Parathyroid adenoma (tissue), 2 donors: ENCODE results near the gene PTPN3.

ENCODE experiments used
- H2AFZ ChIP-seq: fragments of 300-600 bp; sonication (generic); one replicate; pipeline ENCODE4 v1.7.0; 2017; ENCODE audit warnings: antibody characterized with exemption, mild to moderate bottlenecking
- H3K27ac ChIP-seq: fragments of 300-600 bp; sonication (generic); one replicate; pipeline ENCODE4 v1.7.0; 2017
- H3K27me3 ChIP-seq: fragments of 300-600 bp; sonication (generic); one replicate; pipeline ENCODE4 v1.7.0; 2017; ENCODE audit warnings: low read length; ENCODE audit not compliant: control insufficient read depth, insufficient read depth
- H3K36me3 ChIP-seq: fragments of 300-600 bp; sonication (generic); one replicate; pipeline ENCODE4 v1.7.0; 2017; ENCODE audit warnings: low read length; ENCODE audit not compliant: control insufficient read depth, insufficient read depth
- H3K4me1 ChIP-seq: fragments of 300-600 bp; sonication (generic); one replicate; pipeline ENCODE4 v1.7.0; 2017; ENCODE audit warnings: control low read depth
- H3K4me2 ChIP-seq: fragments of 300-600 bp; sonication (generic); one replicate; pipeline ENCODE4 v1.7.0; 2017; ENCODE audit warnings: low read length
- H3K4me3 ChIP-seq: fragments of 300-600 bp; sonication (generic); one replicate; pipeline ENCODE4 v1.7.0; 2017; ENCODE audit warnings: low read depth, low read length
- H3K79me2 ChIP-seq: fragments of 300-600 bp; sonication (generic); one replicate; pipeline ENCODE4 v1.7.0; 2017; ENCODE audit warnings: control low read depth
- H3K9ac ChIP-seq: fragments of 300-600 bp; sonication (generic); one replicate; pipeline ENCODE4 v1.7.0; 2017; ENCODE audit warnings: mild to moderate bottlenecking
- H3K9me3 ChIP-seq: fragments of 300-600 bp; sonication (generic); one replicate; pipeline ENCODE4 v1.7.0; 2017; ENCODE audit warnings: low read length; ENCODE audit not compliant: control insufficient read depth
- TF ChIP-seq, protein P1 (sequence below): fragments of 300-600 bp; sonication (generic); IDR thresholded peaks from one replicate; pipeline ENCODE4 v1.7.0; 2017; ENCODE audit warnings: antibody characterized with exemption, mild to moderate bottlenecking
- donor health status: primary hyperparathyroidism.

PTPN3 gene

DNA sequence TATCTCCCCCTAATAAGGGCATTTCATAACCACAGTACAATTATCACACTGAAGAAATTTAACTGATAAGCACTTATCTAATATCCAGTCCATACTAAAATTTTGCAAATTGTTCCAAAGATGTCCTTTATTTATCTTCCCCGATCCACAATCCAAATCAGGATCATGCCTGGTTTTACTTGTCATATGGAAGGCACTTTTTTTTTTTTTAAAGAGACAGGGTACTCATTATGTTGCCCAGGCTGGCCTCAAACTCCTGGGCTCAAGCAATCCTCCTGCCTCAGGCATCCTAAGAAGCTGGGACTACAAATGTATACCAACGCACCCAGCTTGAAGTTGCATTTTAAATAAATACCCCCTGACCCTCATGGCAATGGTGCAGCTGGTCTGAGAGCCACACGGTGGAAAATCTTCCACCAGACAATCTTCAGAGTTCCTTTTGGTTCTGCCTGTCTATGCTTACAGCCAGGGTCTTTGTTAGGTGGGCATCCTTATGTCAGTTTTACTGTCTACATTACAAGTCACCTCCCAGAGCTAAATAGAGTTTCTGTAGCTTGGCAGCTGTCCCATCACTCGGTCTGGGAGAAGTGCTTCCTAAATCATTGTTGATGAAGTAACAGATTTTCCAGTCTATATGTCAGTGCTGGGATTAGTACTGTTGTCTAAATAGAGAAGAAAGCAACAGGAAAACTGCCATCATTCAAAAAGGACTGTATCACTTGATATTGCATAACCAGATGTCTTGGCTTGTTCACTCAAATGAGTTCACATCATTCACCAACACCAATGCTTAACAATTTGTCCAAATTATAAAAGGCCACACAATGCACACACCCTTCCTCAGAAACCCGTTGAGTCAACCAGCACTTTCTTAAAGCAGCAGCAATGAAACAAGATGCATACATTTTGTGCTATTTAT, 26.4 kb downstream of the PTPN3 start:
- no peak overlapping the region for H3K4me3 ChIP-seq
- H3K4me1 ChIP-seq: no peaks in the 10 kb centered on the region

DNA sequence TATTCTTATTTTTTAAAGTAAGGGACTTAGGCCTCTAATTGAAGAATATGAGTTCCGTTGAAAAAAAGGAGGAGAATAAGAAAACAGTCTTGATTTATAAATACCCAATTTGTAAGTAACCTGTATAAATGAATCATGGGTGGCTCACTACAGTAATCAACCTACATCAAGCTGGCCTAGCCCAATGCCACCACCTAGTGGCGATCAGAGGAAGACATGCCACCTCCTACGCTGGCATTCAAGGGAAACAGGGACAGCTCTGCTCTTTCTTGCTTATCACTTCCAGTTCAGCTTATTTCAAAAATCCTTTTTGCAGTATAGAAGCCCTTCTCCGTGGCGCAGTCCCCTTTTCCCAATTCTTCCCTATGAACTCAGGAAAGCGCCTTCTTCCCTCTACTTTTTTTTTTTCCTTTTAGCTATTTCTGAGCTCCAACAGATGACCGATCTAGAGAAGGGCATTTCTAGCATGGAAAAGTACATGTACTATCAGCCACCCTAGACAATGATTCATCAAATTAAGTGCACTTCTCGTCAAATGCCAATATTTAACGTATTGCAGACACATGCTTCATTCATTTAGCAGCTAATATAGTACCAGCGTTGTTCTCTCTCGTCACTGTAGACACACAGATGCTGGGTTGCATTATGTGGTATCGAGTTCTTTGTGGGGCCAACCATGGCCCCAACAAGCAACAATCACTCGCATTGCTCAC, 28.3 kb downstream of the PTPN3 start:
- no peak overlapping the region for H3K4me3 ChIP-seq
- H3K4me1 ChIP-seq: no peaks in the 10 kb centered on the region
- H3K9ac ChIP-seq: no peak overlapping the region
- H3K27me3 ChIP-seq: no peaks in the 10 kb centered on the region
- H3K36me3 ChIP-seq: no peaks in the 10 kb centered on the region
- H3K4me2 ChIP-seq: no peak overlapping the region
- no peak overlapping the region for H3K27ac ChIP-seq
- no peak overlapping the region for H2AFZ ChIP-seq
- peaks cover 2% of the 10 kb centered on the region for H3K79me2 ChIP-seq
- TF ChIP-seq, protein P1, sequence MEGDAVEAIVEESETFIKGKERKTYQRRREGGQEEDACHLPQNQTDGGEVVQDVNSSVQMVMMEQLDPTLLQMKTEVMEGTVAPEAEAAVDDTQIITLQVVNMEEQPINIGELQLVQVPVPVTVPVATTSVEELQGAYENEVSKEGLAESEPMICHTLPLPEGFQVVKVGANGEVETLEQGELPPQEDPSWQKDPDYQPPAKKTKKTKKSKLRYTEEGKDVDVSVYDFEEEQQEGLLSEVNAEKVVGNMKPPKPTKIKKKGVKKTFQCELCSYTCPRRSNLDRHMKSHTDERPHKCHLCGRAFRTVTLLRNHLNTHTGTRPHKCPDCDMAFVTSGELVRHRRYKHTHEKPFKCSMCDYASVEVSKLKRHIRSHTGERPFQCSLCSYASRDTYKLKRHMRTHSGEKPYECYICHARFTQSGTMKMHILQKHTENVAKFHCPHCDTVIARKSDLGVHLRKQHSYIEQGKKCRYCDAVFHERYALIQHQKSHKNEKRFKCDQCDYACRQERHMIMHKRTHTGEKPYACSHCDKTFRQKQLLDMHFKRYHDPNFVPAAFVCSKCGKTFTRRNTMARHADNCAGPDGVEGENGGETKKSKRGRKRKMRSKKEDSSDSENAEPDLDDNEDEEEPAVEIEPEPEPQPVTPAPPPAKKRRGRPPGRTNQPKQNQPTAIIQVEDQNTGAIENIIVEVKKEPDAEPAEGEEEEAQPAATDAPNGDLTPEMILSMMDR: peak; percentile 72
- no peaks in the 10 kb centered on the region for H3K9me3 ChIP-seq

More for the DNA sequence above, 26.4 kb downstream of the PTPN3 start:
- Histone ChIP-seq H3K27ac (no peak overlapping the region), H3K27me3 (no peaks in the 10 kb centered on the region), H3K4me2 (no peak overlapping the region), H3K36me3 (no peaks in the 10 kb centered on the region), H3K79me2 (peaks cover 2% of the 10 kb centered on the region), H2AFZ (no peak overlapping the region), H3K9me3 (no peaks in the 10 kb centered on the region), H3K9ac (no peak overlapping the region)
- TF ChIP-seq, protein P1: no peak

DNA sequence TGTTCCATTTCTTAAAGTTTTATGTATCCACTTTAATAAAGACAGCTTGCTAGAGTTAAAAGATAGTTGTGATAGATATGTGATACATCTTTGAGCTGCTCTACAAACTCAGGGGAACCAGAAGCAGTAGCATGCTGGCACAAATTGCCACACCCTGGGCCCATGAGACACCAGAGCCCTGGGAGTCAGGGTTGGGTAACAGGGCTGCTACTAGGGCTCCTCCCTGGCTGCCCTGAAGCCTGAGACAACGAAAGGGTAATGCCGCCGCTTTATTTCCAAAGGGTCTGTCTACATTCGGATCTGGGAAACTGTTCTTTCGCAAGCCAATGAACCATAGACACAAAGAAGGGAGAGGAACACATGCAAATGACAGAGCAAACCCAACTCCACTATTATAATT, 29.2 kb downstream of the PTPN3 start:
- no peak overlapping the region for H2AFZ ChIP-seq
- TF ChIP-seq, protein P1: no peak

DNA sequence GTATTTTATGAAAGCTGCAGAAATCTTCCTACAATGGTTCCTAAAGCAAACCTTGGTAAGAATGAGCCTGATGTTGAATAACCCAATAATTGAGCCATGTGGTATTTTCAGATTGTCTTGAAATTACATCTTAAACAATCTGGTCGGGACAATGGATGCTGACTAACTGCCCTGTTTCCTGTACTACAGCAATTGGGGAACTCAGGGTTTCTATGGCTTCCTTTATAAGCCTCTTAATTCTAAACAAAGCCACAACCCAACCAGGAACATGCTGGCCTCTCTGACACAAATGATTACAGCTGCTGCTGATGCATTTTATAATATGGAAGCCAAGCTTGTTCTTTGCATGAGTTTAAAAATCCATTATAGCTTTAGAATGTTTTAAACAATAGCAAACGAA, 30.2 kb downstream of the PTPN3 start:
- H3K9me3 ChIP-seq: no peaks in the 10 kb centered on the region
- H2AFZ ChIP-seq: no peak overlapping the region
- H3K4me3 ChIP-seq: no peak overlapping the region
- H3K79me2 ChIP-seq: peaks cover 2% of the 10 kb centered on the region
- H3K4me1 ChIP-seq: no peaks in the 10 kb centered on the region
- no peak overlapping the region for H3K9ac ChIP-seq
- no peaks in the 10 kb centered on the region for H3K27me3 ChIP-seq
- H3K36me3 ChIP-seq: no peaks in the 10 kb centered on the region
- no peak overlapping the region for H3K4me2 ChIP-seq
- TF ChIP-seq, protein P1: no peak
- H3K27ac ChIP-seq: no peak overlapping the region

More for the DNA sequence above, 29.2 kb downstream of the PTPN3 start:
- H3K27ac ChIP-seq: no peak overlapping the region
- H3K9me3 ChIP-seq: no peaks in the 10 kb centered on the region
- no peaks in the 10 kb centered on the region for H3K36me3 ChIP-seq
- H3K4me1 ChIP-seq: no peaks in the 10 kb centered on the region
- no peak overlapping the region for H3K9ac ChIP-seq
- no peak overlapping the region for H3K4me3 ChIP-seq
- H3K4me2 ChIP-seq: no peak overlapping the region
- peaks cover 2% of the 10 kb centered on the region for H3K79me2 ChIP-seq
- no peaks in the 10 kb centered on the region for H3K27me3 ChIP-seq
